GM12878 (cell line): ENCODE measurements around the gene HS3ST2. TPM values are rescaled to one million over a fixed set of nuclear protein-coding genes. Genes with fewer than 3 reads are reported as not detected.

Experiments
- ATAC-seq: fragments of 200-7000 bp; cut with Tn5 transposase; 3 replicates; pipeline ENCODE4 v1.9.1; 2020; ENCODE audit warnings: mild to moderate bottlenecking, moderate library complexity
- BruUV-seq: library from RNA; stranded (reverse); fragments of 400-500 nt; replicated peaks from 2 replicates; lab custom pipeline; 2021; lab: Mats Ljungman, UMichigan
- CTCF ChIA-PET: fragments of 300-600 bp; sonication (Branson Sonifier 250); formaldehyde crosslinking; extraction: SDS; loops from one replicate; lab custom pipeline; 2021; ENCODE audit warnings: inconsistent platforms; lab: Yijun Ruan, JAX
- POLR2A ChIA-PET: fragments of 350-600 bp; formaldehyde crosslinking; extraction: SDS; loops from one replicate; lab custom pipeline; 2021; ENCODE audit warnings: inconsistent platforms; lab: Charles Lee
- RAD21 ChIA-PET: fragments of 300-600 bp; sonication (Branson Sonifier 250); formaldehyde crosslinking; loops from one replicate; lab custom pipeline; 2023; ENCODE audit warnings: antibody characterized with exemption; ENCODE audit not compliant: unreplicated experiment; lab: Charles Lee
- SMC1A ChIA-PET: fragments of 300-600 bp; sonication (Branson Sonifier 250); formaldehyde crosslinking; loops from one replicate; lab custom pipeline; 2023; ENCODE audit not compliant: unreplicated experiment, uncharacterized antibody; lab: Charles Lee
- DNase-seq: peaks from one replicate; pipeline ENCODE4 v3.0.0-alpha.2; 2011; ENCODE audit warnings: low read depth, low spot score
- FAIRE-seq: peaks from 3 replicates; lab custom pipeline; 2011; peaks lifted over from hg19 to GRCh38; lab: Jason Lieb, UNC
- H2AFZ ChIP-seq: 2 replicates; pipeline ENCODE4 v1.6.0; 2011; ENCODE audit warnings: low read depth, low read length, control low read depth; ENCODE audit not compliant: control insufficient read depth
- H3K27ac ChIP-seq: 2 replicates; pipeline ENCODE4 v1.5.1; 2011; ENCODE audit warnings: control low read depth; ENCODE audit not compliant: control insufficient read depth, insufficient read depth
- H3K27me3 ChIP-seq, 2 experiments: replicated peaks in 1 of 2; 2 replicates each; pipeline versions ENCODE4 v1.6.0 to v1.6.1; 2011; ENCODE audit warnings: low read length in 1 of 2; ENCODE audit not compliant: control insufficient read depth in 2 of 2, insufficient read depth in 2 of 2
- H3K36me3 ChIP-seq, 2 experiments: 2 replicates each; pipeline ENCODE4 v1.5.1; 2011; ENCODE audit warnings: low read length in 1 of 2; ENCODE audit not compliant: control insufficient read depth in 2 of 2, insufficient read depth in 2 of 2
- H3K4me1 ChIP-seq: 2 replicates; pipeline ENCODE4 v1.6.1; 2011; ENCODE audit warnings: mild to moderate bottlenecking, low read length, moderate library complexity, mixed read lengths; ENCODE audit not compliant: control insufficient read depth, insufficient read depth
- H3K4me2 ChIP-seq: 2 replicates; pipeline ENCODE4 v1.6.0; 2011; ENCODE audit warnings: control low read depth; ENCODE audit not compliant: control insufficient read depth, insufficient read depth
- H3K4me3 ChIP-seq: fragments of 200-600 bp; sonication (generic); 2 replicates; pipeline ENCODE4 v1.5.1; 2016
- H3K79me2 ChIP-seq: 2 replicates; pipeline ENCODE4 v1.6.0; 2011; ENCODE audit warnings: low read length; ENCODE audit not compliant: control insufficient read depth, insufficient read depth
- H3K9ac ChIP-seq: 2 replicates; pipeline ENCODE4 v1.8.0; 2011; ENCODE audit warnings: low read length, control low read depth, mixed read lengths; ENCODE audit not compliant: control insufficient read depth, insufficient read depth
- H3K9me3 ChIP-seq: replicated peaks from 3 replicates; pipeline ENCODE4 v1.5.1; 2011; ENCODE audit warnings: mild to moderate bottlenecking, low read length; ENCODE audit not compliant: control insufficient read depth, insufficient read depth
- H4K20me1 ChIP-seq: 2 replicates; pipeline ENCODE4 v1.6.0; 2011; ENCODE audit not compliant: control insufficient read depth, insufficient read depth
- EGR1 ChIP-seq, 2 experiments: IDR thresholded peaks; 1 replicate in 1 of 2; 2 replicates in 1 of 2; pipeline ENCODE4 v1.6.1; 2011 to 2012; ENCODE audit warnings: low read depth in 2 of 2, low read length in 2 of 2, borderline replicate concordance in 1 of 2, mild to moderate bottlenecking in 1 of 2, moderate library complexity in 1 of 2
- MEF2A ChIP-seq: IDR thresholded peaks from 2 replicates; pipeline ENCODE4 v1.6.1; 2011; ENCODE audit warnings: low read depth, mild to moderate bottlenecking, low read length, moderate library complexity; ENCODE audit not compliant: insufficient read depth
- MEF2B ChIP-seq: fragments of 450-650 bp; IDR thresholded peaks from 2 replicates; pipeline ENCODE4 v1.6.1; 2018; ENCODE audit warnings: mild to moderate bottlenecking, moderate library complexity; ENCODE audit not compliant: partially characterized antibody, poor library complexity, severe bottlenecking
- MYB ChIP-seq: fragments of 150-350 bp; IDR thresholded peaks from 2 replicates; pipeline ENCODE4 v1.6.1; 2014; ENCODE audit warnings: mild to moderate bottlenecking, low read depth, low read length, borderline replicate concordance
- SP1 ChIP-seq: IDR thresholded peaks from one replicate; pipeline ENCODE4 v1.6.1; 2011; ENCODE audit warnings: low read depth, low read length
- ZNF217 ChIP-seq: fragments of 450-650 bp; IDR thresholded peaks from 2 replicates; pipeline ENCODE4 v1.6.1; 2017; ENCODE audit warnings: antibody characterized with exemption, mild to moderate bottlenecking
- WGBS: methylation state at CpG from one replicate; pipeline ENCODE4 v1.1.6; 2016; ENCODE audit warnings: low lambda C conversion rate; ENCODE audit not compliant: insufficient replicate concordance, insufficient coverage; ENCODE audit errors: missing lambda C conversion rate; 5-methylcytosine and 5-hydroxymethylcytosine counted together
- in situ Hi-C: fragments of 300-500 bp; cut with MboI; formaldehyde crosslinking; loops from 9 replicates; pipeline ENCODE4 v1.14.3; 2018; ENCODE audit warnings: mixed read lengths
- intact Hi-C: fragments of 100-400 bp; cut with micrococcal nuclease; formaldehyde crosslinking; loops from one replicate; pipeline ENCODE4 v1.14.2; 2022; ENCODE audit not compliant: unreplicated experiment
- polyA plus RNA-seq, 11 experiments: library from polyadenylated mRNA; depleted of rRNA in 4 of 11; unstranded in 6 of 11; stranded (reverse) in 5 of 11; fragments of >200 nt; fragmentation: Nextera tagmentation in 4 of 11; fragmentation: Illumina TruSeq in 1 of 11; extraction: Ambion mirVana in 4 of 11; extraction: Trizol in 1 of 11; gene quantifications; 1 replicate in 1 of 11; 2 replicates in 10 of 11; pipeline versions ENCODE4 v1.2.1 to v1.2.3, GENCODE V29; 2011 to 2016; ENCODE audit warnings: inconsistent platforms in 2 of 11, missing spikeins in 2 of 11, low read depth in 1 of 11
- total RNA-seq, 4 experiments: library from RNA; depleted of rRNA in 3 of 4; stranded (reverse); fragments of >200 nt in 3 of 4; fragmentation: Illumina TruSeq in 1 of 4; extraction: Trizol in 1 of 4; gene quantifications; 2 replicates each; pipeline versions ENCODE4 v1.2.1 to v1.2.3, GENCODE V29; 2013 to 2021

Gene HS3ST2
- total and polyA plus RNA-seq, 10 of the 15 experiments (the other 5 are each of a cell fraction or from before 2014, with no cell fraction given): not detected

GRCh38 chr16:22962905-22963304, 148.9 kb downstream of the HS3ST2 start:
- SMC1A ChIA-PET: no interaction called here
- Histone ChIP-seq H3K36me3 (no peaks in the 10 kb centered on the region), H3K4me3 (no peak overlapping the region), H3K27me3 (no peaks in the 10 kb centered on the region), H3K9me3 (no peaks in the 10 kb centered on the region), H3K4me2 (no peak overlapping the region), H3K27ac (no peak overlapping the region), H3K4me1 (no peaks in the 10 kb centered on the region), H3K79me2 (no peaks in the 10 kb centered on the region), H2AFZ (no peak overlapping the region), H3K9ac (no peak overlapping the region), H4K20me1 (no peaks in the 10 kb centered on the region)
- CTCF ChIA-PET: interaction anchor here (0.6 to 1.2 kb wide), 2 partner anchors 15 to 255 kb away, joined by 3 read pairs; no protein-coding TSS in a partner anchor
- RAD21 ChIA-PET: no interaction called here
- BruUV-seq: no TSS peak
- DNase-seq (no peak), ATAC-seq (no peak), FAIRE-seq (no peak)
- POLR2A ChIA-PET: no interaction called here
- intact Hi-C loops (no loop called here), in situ Hi-C loops (no loop called here)
- no peak for TF ChIP-seq MEF2B
- TF ChIP-seq EGR1 (IDR thresholded peaks at IDR 0.05; ENCODE audit: borderline replicate concordance in 1 of 2, low read depth in 2 of 2, low read length in 2 of 2): no peak
- no peak for TF ChIP-seq ZNF217
- no peak for TF ChIP-seq SP1
- TF ChIP-seq MEF2A: no peak
- no peak for TF ChIP-seq MYB
- 0% methylated on average over 1 of the region's 1 CpG for WGBS
